Tibial artery (tissue), 4 donors: ENCODE measurements around the gene THBS2.

Experiments
- DNase-seq, 2 donors: peaks; one replicate each; pipeline ENCODE4 v3.0.0-alpha.2; 2019
- H3K27ac ChIP-seq, 2 donors: fragments of 200-600 bp; sonication (generic) in 1 of 2; 1 replicate in 1 of 2; 2 replicates in 1 of 2; pipeline ENCODE4 v1.5.1; 2018 to 2019; ENCODE audit warnings: mild to moderate bottlenecking in 1 of 2
- H3K27me3 ChIP-seq, 2 donors: fragments of 200-600 bp; sonication (generic) in 1 of 2; one replicate each; pipeline versions ENCODE4 v1.5.1 to v1.6.0; 2016 to 2019
- H3K36me3 ChIP-seq, 3 donors: fragments of 200-600 bp; sonication (generic) in 2 of 3; one replicate each; pipeline ENCODE4 v1.5.1; 2016 to 2019; ENCODE audit warnings: mild to moderate bottlenecking in 2 of 3
- H3K4me1 ChIP-seq, 4 donors: fragments of 200-600 bp; sonication (generic) in 2 of 4; 1 replicate in 3 of 4; 2 replicates in 1 of 4; pipeline ENCODE4 v1.5.1; 2016 to 2019
- H3K4me3 ChIP-seq, 2 donors: fragments of 200-600 bp; sonication (generic) in 1 of 2; 1 replicate in 1 of 2; 2 replicates in 1 of 2; pipeline ENCODE4 v1.5.1; 2018 to 2019; ENCODE audit warnings: mild to moderate bottlenecking in 2 of 2
- H3K9me3 ChIP-seq, 3 donors: fragments of 200-600 bp; sonication (generic) in 1 of 3; one replicate each; pipeline ENCODE4 v1.5.1; 2016 to 2019
- CTCF ChIP-seq, 2 experiments: fragments of 200-600 bp in 1 of 2; fragments of 450-650 bp in 1 of 2; IDR thresholded peaks; one replicate each; pipeline ENCODE4 v1.5.1; 2017 to 2019; ENCODE audit warnings: antibody characterized with exemption in 2 of 2, mild to moderate bottlenecking in 1 of 2, moderate library complexity in 1 of 2
- intact Hi-C: fragments of 100-400 bp; cut with DNase I; formaldehyde crosslinking; loops from one replicate; pipeline ENCODE4 v1.15.0; 2023; ENCODE audit warnings: low total_unique reads

The THBS2 gene

GRCh38 chr6:169208011-169208410 is 45.6 kb downstream of the THBS2 start:
- intact Hi-C loops: no loop called here
- H3K27ac ChIP-seq: no peak overlapping the region
- no peak overlapping the region for H3K4me3 ChIP-seq
- DNase-seq: no peak
- H3K36me3 ChIP-seq: no peaks in the 10 kb centered on the region
- no peaks in the 10 kb centered on the region for H3K27me3 ChIP-seq
- no peaks in the 10 kb centered on the region for H3K9me3 ChIP-seq
- H3K4me1 ChIP-seq: peaks cover 0 to 15% (median 2%) of the 10 kb centered on the region in 4 donors
- no peak for TF ChIP-seq CTCF (IDR thresholded peaks at IDR 0.05)

GRCh38 chr6:169207482-169207881 is 46.2 kb downstream of the THBS2 start:
- Histone ChIP-seq H3K36me3 (no peaks in the 10 kb centered on the region), H3K4me3 (no peak overlapping the region)
- intact Hi-C loops: no loop called here

GRCh38 chr6:169205176-169206160 is 48.2 kb downstream of the THBS2 start:
- intact Hi-C loops: no loop called here
- no peak for TF ChIP-seq CTCF (IDR thresholded peaks at IDR 0.05)
- no peak overlapping the region for H3K4me3 ChIP-seq
- peaks cover 0 to 11% (median 2%) of the 10 kb centered on the region in 4 donors for H3K4me1 ChIP-seq
- no peaks in the 10 kb centered on the region for H3K36me3 ChIP-seq
- H3K9me3 ChIP-seq: no peaks in the 10 kb centered on the region
- H3K27ac ChIP-seq: no peak overlapping the region
- no peaks in the 10 kb centered on the region for H3K27me3 ChIP-seq
- no peak for DNase-seq

More at GRCh38 chr6:169207482-169207881, 46.2 kb downstream of the THBS2 start:
- Histone ChIP-seq H3K27me3 (no peaks in the 10 kb centered on the region), H3K9me3 (no peaks in the 10 kb centered on the region), H3K27ac (no peak overlapping the region), H3K4me1 (peaks cover 0 to 13% (median 2%) of the 10 kb centered on the region in 4 donors)
- TF ChIP-seq CTCF (IDR thresholded peaks at IDR 0.05): no peak
- DNase-seq: no peak

GRCh38 chr6:169204167-169204566 is 49.5 kb downstream of the THBS2 start:
- H3K27ac ChIP-seq: no peak overlapping the region
- H3K4me1 ChIP-seq: peaks cover 0 to 11% (median 2%) of the 10 kb centered on the region in 4 donors
- no peaks in the 10 kb centered on the region for H3K36me3 ChIP-seq
- no peaks in the 10 kb centered on the region for H3K27me3 ChIP-seq
- no peak for DNase-seq
- no peaks in the 10 kb centered on the region for H3K9me3 ChIP-seq
- no peak for TF ChIP-seq CTCF (IDR thresholded peaks at IDR 0.05)
- H3K4me3 ChIP-seq: no peak overlapping the region
- intact Hi-C loops: no loop called here

- no peak overlapping the region for H3K4me3 ChIP-seq
- intact Hi-C loops: no loop called here
- DNase-seq: no peak
- no peak overlapping the region for H3K27ac ChIP-seq
- H3K36me3 ChIP-seq: no peaks in the 10 kb centered on the region
- peaks cover 0 to 11% (median 2%) of the 10 kb centered on the region in 4 donors for H3K4me1 ChIP-seq
- no peaks in the 10 kb centered on the region for H3K27me3 ChIP-seq
- no peaks in the 10 kb centered on the region for H3K9me3 ChIP-seq
- no peak for TF ChIP-seq CTCF (IDR thresholded peaks at IDR 0.05)
Measured at GRCh38 chr6:169201985-169202384, 51.7 kb downstream of the THBS2 start.
